Measurements from ENCODE around the gene MYMX.
"Not testable (repeated sequence)": the region's sequence is repeated elsewhere in the genome, so short reads cannot be mapped to it uniquely, and the experiment has no call there.

Gene MYMX

GRCh38 chr6:44180406-44180805 is 36.3 kb upstream of the MYMX start:
- FAIRE-seq, result no peak
- no peak for TF ChIP-seq POLR2A (IDR thresholded peaks at IDR 0.05; ENCODE audit: low read depth, low read length)

GRCh38 chr6:44180886-44181285 is 35.8 kb upstream of the MYMX start:
- DNase-seq (ENCODE audit: insufficient read length, low spot score), result no peak
- no peak for FAIRE-seq
- no peak for TF ChIP-seq POLR2A (IDR thresholded peaks at IDR 0.05; ENCODE audit: low read depth, low read length)

More at GRCh38 chr6:44180406-44180805, 36.3 kb upstream of the MYMX start:
- DNase-seq (ENCODE audit: insufficient read length, low spot score), result no peak

DNA sequence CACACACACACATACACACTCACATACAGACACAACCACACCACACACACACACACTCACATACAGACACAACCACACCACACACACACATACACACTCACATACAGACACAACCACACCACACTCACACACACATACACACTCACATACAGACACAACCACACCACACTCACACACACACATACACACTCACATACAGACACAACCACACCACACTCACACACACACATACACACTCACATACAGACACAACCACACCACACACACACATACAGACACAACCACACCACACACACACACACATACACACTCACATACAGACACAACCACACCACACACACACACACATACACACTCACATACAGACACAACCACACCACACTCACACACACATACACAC is 34.9 kb upstream of the MYMX start:
- DNase-seq (ENCODE audit: insufficient read length, low spot score); FAIRE-seq: not testable (repeated sequence)

DNA sequence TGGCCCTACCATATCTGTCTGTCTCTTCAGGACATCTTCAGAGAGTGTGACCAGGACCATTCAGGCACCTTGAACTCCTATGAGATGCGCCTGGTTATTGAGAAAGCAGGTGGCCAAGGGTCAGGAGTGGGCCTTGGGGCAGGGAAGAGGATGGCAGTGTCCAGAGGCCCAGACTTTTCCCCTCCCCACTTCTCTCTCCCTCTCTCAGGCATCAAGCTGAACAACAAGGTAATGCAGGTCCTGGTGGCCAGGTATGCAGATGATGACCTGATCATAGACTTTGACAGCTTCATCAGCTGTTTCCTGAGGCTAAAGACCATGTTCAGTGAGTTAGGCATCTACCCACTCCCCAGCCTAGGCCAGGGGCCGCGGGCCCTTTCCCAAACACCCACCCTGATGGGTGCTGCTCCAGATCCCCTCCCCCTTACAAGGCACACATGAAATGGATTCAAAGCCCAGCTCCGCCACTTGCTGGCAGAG is 33.8 kb upstream of the MYMX start:
- DNase-seq (ENCODE audit: insufficient read length, low spot score) (no peak), FAIRE-seq (no peak)
- no peak for TF ChIP-seq POLR2A (IDR thresholded peaks at IDR 0.05; ENCODE audit: low read depth, low read length)

DNA sequence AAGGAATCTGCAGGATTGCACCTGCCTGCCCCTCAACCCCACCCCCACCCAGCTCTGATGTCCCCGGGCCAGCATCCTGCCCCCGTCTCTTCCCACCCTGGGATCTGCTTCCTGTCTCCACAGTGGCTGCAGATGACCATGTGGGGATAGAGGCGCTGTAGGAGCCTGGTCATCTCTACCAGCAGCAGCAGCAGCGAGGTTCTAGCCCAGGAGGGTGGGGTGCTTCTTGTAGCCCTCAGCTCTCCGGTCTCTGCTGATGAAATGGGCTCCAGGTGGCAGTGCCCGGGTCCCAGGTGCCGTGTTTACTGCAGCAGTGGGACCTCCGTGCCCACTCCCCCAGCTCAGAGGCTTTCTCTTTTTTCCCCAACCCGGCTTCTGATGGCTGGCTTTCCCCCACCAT is 32.9 kb upstream of the MYMX start:
- FAIRE-seq (no peak), DNase-seq (ENCODE audit: insufficient read length, low spot score) (no peak)
- TF ChIP-seq POLR2A (IDR thresholded peaks at IDR 0.05; ENCODE audit: low read depth, low read length), result no peak

DNA sequence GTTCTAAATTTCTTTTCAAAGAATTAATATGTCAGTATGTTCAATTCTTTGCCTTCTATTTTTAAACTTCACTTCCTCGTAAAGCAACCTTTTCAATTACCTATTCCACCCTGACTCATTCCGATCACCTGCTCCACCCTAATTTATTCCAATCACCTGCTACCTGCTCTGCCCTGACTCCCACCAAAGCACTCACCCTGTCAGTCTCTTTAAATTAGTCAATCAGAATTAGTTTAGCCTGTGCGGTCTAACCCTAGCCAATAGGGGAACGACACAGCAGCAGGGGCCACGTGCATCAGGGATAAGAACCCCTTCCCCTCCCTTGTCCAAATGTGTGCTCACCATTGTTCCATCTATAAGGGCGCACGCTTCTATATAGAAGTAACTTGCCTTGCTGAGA is 31.4 kb upstream of the MYMX start:
- DNase-seq (ENCODE audit: insufficient read length, low spot score); FAIRE-seq: not testable (repeated sequence)

DNA sequence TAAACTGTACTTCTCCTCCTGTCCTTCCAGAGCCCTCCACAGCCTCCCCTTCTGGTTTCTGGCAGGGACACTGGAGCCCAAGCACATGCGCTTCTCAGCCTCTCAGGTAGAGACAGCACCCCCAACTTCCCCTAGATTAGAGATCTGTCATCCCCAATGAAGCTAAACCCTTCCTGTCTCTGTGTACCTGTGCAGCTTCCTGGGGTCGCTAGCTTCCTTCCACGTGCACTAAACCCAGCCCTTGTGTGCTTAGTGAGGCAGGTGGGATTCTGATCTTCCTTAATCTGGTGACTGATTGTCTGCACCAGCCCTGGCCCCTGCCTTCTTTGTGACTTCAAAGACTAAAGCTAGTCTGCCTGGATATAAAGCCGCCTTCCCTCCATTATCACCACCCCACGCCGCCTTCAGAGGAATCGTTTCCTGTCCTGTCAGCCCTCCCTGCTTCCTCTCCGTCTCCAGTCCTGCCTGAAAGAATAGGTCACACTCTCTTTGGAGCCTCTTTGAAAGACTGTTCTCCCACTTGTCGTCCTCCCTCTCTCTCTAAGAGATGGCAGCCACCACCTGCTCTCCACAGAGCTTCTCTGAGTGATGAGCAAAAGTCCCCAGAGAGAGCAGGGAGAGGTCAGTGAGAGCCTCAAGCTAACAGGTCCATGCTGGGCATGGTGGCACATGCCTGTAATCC is 30.6 kb upstream of the MYMX start:
- DNase-seq (ENCODE audit: insufficient read length, low spot score), result no peak
- TF ChIP-seq POLR2A (IDR thresholded peaks at IDR 0.05; ENCODE audit: low read depth, low read length), result no peak
- no peak for FAIRE-seq

DNA sequence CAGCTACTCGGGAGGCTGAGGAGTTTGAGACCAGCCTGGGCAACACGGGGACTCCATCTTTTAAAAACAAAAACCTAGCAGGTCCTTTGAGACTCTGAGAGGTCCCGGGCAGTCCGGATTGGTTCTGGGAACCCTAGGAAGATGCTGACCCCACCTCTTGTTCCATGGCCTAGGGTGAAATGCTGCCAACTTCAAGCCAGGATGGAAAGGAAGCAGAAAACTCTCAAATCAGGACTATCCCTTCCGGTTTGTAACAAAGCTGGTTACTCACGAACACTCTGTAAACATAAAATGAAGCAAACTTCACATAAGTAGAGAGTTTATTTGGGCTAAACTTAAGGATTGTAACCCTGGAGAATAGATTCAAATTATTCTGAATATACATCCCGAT is 30.1 kb upstream of the MYMX start:
- FAIRE-seq (no peak), DNase-seq (ENCODE audit: insufficient read length, low spot score) (no peak)
- TF ChIP-seq POLR2A (IDR thresholded peaks at IDR 0.05; ENCODE audit: low read depth, low read length), result no peak

DNA sequence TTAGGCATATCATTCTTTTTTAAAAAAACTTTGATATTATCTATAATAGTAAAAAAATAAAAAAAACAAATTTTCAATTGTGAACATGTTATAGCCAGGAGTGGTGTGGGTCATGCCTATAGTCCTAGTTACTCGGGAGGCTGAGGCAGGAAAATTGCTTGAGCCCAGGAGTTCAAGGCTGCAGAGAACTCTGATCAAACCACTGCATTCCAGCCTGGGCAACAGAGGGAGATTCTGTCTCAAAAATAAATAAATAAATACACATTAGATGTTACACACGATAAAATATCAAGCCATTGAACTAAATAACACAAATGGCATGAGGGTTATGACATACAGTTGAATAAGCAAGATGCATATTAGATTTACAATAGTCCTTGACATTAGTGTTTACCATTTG is 27.9 kb upstream of the MYMX start:
- no peak for FAIRE-seq
- no peak for TF ChIP-seq POLR2A (IDR thresholded peaks at IDR 0.05; ENCODE audit: low read depth, low read length)
- DNase-seq (ENCODE audit: insufficient read length, low spot score), result no peak

DNA sequence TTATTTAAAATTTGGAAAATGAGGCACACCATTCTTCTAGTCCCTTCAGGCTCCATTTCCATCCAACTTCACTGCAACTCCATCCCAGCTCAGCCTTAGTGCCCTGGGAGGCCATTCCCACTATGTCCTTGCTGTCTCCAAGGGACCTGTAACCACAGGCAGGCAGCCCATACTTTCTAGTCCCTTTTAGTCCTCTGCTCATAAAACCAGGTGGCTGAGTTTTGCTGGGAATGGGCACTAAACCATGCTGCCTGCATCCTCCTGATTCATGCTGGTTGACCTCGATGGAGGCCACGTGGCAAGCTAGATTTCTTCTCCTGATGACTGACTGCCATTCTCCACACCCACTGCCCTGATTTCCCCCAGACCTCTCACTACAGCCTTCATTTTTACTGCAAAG is 27.5 kb upstream of the MYMX start:
- FAIRE-seq (no peak), DNase-seq (ENCODE audit: insufficient read length, low spot score) (peak; percentile 3)
- no peak for TF ChIP-seq POLR2A (IDR thresholded peaks at IDR 0.05; ENCODE audit: low read depth, low read length)

GRCh38 chr6:44190715-44191114 is 26.0 kb upstream of the MYMX start:
- DNase-seq (ENCODE audit: insufficient read length, low spot score), result no peak
- no peak for TF ChIP-seq POLR2A (IDR thresholded peaks at IDR 0.05; ENCODE audit: low read depth, low read length)
- FAIRE-seq, result no peak

- peak; percentile 49 for DNase-seq (ENCODE audit: insufficient read length, low spot score)
- no peak for TF ChIP-seq POLR2A (IDR thresholded peaks at IDR 0.05; ENCODE audit: low read depth, low read length)
- no peak for FAIRE-seq
Measured at GRCh38 chr6:44192428-44193041, 24.2 kb upstream of the MYMX start.

- DNase-seq (ENCODE audit: insufficient read length, low spot score), result peak; percentile 0
- no peak for TF ChIP-seq POLR2A (IDR thresholded peaks at IDR 0.05; ENCODE audit: low read depth, low read length)
- no peak for FAIRE-seq
Measured at GRCh38 chr6:44193307-44193910, 23.3 kb upstream of the MYMX start.

- no peak for TF ChIP-seq POLR2A (IDR thresholded peaks at IDR 0.05; ENCODE audit: low read depth, low read length)
- FAIRE-seq (no peak), DNase-seq (ENCODE audit: insufficient read length, low spot score) (peak; percentile 1)
Measured at GRCh38 chr6:44194326-44194725, 22.4 kb upstream of the MYMX start.

- FAIRE-seq; DNase-seq (ENCODE audit: insufficient read length, low spot score): not testable (repeated sequence)
Measured at GRCh38 chr6:44196351-44196750, 20.4 kb upstream of the MYMX start.

All from H54 (cell line).